HepG2 (cell line): ENCODE measurements around the gene MARF1. TPM values are rescaled to one million over a fixed set of nuclear protein-coding genes. Genes with fewer than 3 reads are reported as not detected.

ENCODE experiments used
- ARID2 ChIP-seq: sonication (generic); formaldehyde crosslinking; IDR thresholded peaks from 2 replicates; pipeline ENCODE4 v1.8.1; 2022; ENCODE audit warnings: mild to moderate bottlenecking, missing genetic modification reagents, borderline replicate concordance
- CSRNP2 ChIP-seq: sonication (generic); formaldehyde crosslinking; conservative IDR thresholded peaks from 2 replicates; pipeline ENCODE4 v1.8.0; 2022; ENCODE audit warnings: low read depth, missing genetic modification reagents
- DBP ChIP-seq: sonication (generic); formaldehyde crosslinking; IDR thresholded peaks from 2 replicates; pipeline ENCODE4 v1.4.0; 2020; ENCODE audit warnings: missing genetic modification reagents; ENCODE audit errors: not compliant biosample characterization
- ELF4 ChIP-seq: sonication (generic); formaldehyde crosslinking; IDR thresholded peaks from 2 replicates; pipeline ENCODE4 v1.5.0; 2020; ENCODE audit warnings: missing genetic modification reagents, mild to moderate bottlenecking, moderate library complexity, borderline replicate concordance
- KAT7 ChIP-seq: IDR thresholded peaks from 2 replicates; pipeline ENCODE4 v1.6.1; 2018; ENCODE audit warnings: borderline replicate concordance, missing compliant biosample characterization
- REPIN1 ChIP-seq: sonication (generic); formaldehyde crosslinking; IDR thresholded peaks from 2 replicates; pipeline ENCODE4 v1.8.0; 2022; ENCODE audit warnings: missing genetic modification reagents, low read depth, mild to moderate bottlenecking, borderline replicate concordance
- RORA ChIP-seq: sonication (generic); formaldehyde crosslinking; IDR thresholded peaks from 2 replicates; pipeline ENCODE4 v1.5.0; 2020; ENCODE audit warnings: mild to moderate bottlenecking, missing genetic modification reagents, moderate library complexity
- SMARCE1 ChIP-seq: fragments of 450-650 bp; IDR thresholded peaks from 2 replicates; pipeline ENCODE4 v1.6.1; 2017; ENCODE audit warnings: borderline replicate concordance
- ZBTB38 ChIP-seq: sonication (generic); formaldehyde crosslinking; IDR thresholded peaks from 2 replicates; pipeline ENCODE4 v1.5.1; 2020; ENCODE audit warnings: mild to moderate bottlenecking, missing genetic modification reagents
- ZHX2 ChIP-seq, 2 experiments: sonication (generic) in 1 of 2; formaldehyde crosslinking in 1 of 2; IDR thresholded peaks; 2 replicates each; pipeline versions ENCODE4 v1.6.1 to v1.9.0; 2014 to 2022; ENCODE audit warnings: antibody characterized with exemption in 1 of 2, borderline replicate concordance in 1 of 2, inconsistent platforms in 1 of 2, low read depth in 1 of 2, missing genetic modification reagents in 1 of 2
- ZMYM3 ChIP-seq: sonication (generic); formaldehyde crosslinking; IDR thresholded peaks from 2 replicates; pipeline ENCODE4 v1.5.1; 2020; ENCODE audit warnings: mild to moderate bottlenecking, missing genetic modification reagents
- ZNF142 ChIP-seq: sonication (generic); formaldehyde crosslinking; IDR thresholded peaks from 2 replicates; pipeline ENCODE4 v1.4.0; 2020; ENCODE audit warnings: missing genetic modification reagents
- ZNF207 ChIP-seq: fragments of 450-650 bp; IDR thresholded peaks from 2 replicates; pipeline ENCODE4 v1.6.1; 2016; ENCODE audit warnings: antibody characterized with exemption, borderline replicate concordance
- ZNF891 ChIP-seq: sonication (generic); formaldehyde crosslinking; IDR thresholded peaks from 2 replicates; pipeline ENCODE4 v1.5.0; 2020; ENCODE audit warnings: mild to moderate bottlenecking, missing genetic modification reagents
- polyA plus RNA-seq, 8 experiments: library from polyadenylated mRNA; depleted of rRNA in 3 of 8; stranded (reverse) in 7 of 8; unstranded in 1 of 8; fragments of >200 nt; fragmentation: Illumina TruSeq in 4 of 8; extraction: Trizol in 4 of 8; gene quantifications; 2 replicates each; pipeline versions ENCODE4 v1.2.1 to v1.2.3, GENCODE V29; 2011 to 2016; ENCODE audit warnings: low read depth in 4 of 8, missing spikeins in 1 of 8, mixed read lengths in 1 of 8; ENCODE audit not compliant: insufficient read depth in 1 of 8
- total RNA-seq, 5 experiments: library from RNA; depleted of rRNA; stranded (reverse); fragments of >200 nt; fragmentation: Illumina TruSeq; extraction: Trizol; gene quantifications; 2 replicates each; pipeline ENCODE4 v1.2.3, GENCODE V29; 2016; ENCODE audit warnings: low read depth in 1 of 5

The MARF1 gene
- total and polyA plus RNA-seq, 2 of the 13 experiments (the other 11 are each of a cell fraction or from before 2014, with no cell fraction given), result 8.7 to 20.7 TPM

GRCh38 chr16:15607700-15608396 is 35.1 kb downstream of the MARF1 start (continued):
- 0 out of 2 replicates have a peak, but pooled peaks have one; percentile 34 for TF ChIP-seq ZHX2 (IDR thresholded peaks at IDR 0.05; ENCODE audit: low read depth)
- TF ChIP-seq ZHX2 (CRISPR knock-in tag; IDR thresholded peaks at IDR 0.05; ENCODE audit: borderline replicate concordance), result no peak
- TF ChIP-seq SMARCE1, result no peak
- no peak for TF ChIP-seq KAT7 (CRISPR knock-in tag)
- TF ChIP-seq ZBTB38 (CRISPR knock-in tag), result peak; percentile 87
- TF ChIP-seq ARID2 (CRISPR knock-in tag), result no peak
- no peak for TF ChIP-seq REPIN1 (CRISPR knock-in tag)
- no peak for TF ChIP-seq ZNF891 (CRISPR knock-in tag)
- no peak; the same call in 1 of the 2 replicates for TF ChIP-seq ZNF142 (CRISPR knock-in tag)
- TF ChIP-seq DBP (CRISPR knock-in tag), result no peak
- TF ChIP-seq CSRNP2, result no peak
- peak; percentile 49; the same call in 1 of the 2 replicates for TF ChIP-seq ZMYM3 (CRISPR knock-in tag)
- no peak for TF ChIP-seq RORA (CRISPR knock-in tag)
- TF ChIP-seq ZNF207, result no peak
- TF ChIP-seq ELF4, result no peak
